Measurements from ENCODE around the gene PTPRM.

The PTPRM gene

GRCh38 chr18:8296886-8297616 lies 729.9 kb downstream of the PTPRM start:
- H3K27ac ChIP-seq = no peak overlapping the region
- no peak for TF ChIP-seq CTCF (conservative IDR thresholded peaks at IDR 0.05)

- no peak overlapping the region for H3K27ac ChIP-seq
- no peak for TF ChIP-seq CTCF (conservative IDR thresholded peaks at IDR 0.05)
These were observed 731.1 kb downstream of the PTPRM start for GRCh38 chr18:8298186-8298585.

GRCh38 chr18:8299054-8299980 lies 732.2 kb downstream of the PTPRM start:
- H3K27ac ChIP-seq = no peak overlapping the region
- TF ChIP-seq CTCF (conservative IDR thresholded peaks at IDR 0.05) = no peak

GRCh38 chr18:8300751-8301410 lies 733.8 kb downstream of the PTPRM start:
- no peak for TF ChIP-seq CTCF (conservative IDR thresholded peaks at IDR 0.05)
- H3K27ac ChIP-seq = peak overlapping the region; percentile 15; the same call in 1 of the 2 replicates

- TF ChIP-seq CTCF (conservative IDR thresholded peaks at IDR 0.05) = no peak
These were observed 734.5 kb downstream of the PTPRM start for GRCh38 chr18:8301427-8302172.

GRCh38 chr18:8303151-8303755 lies 736.1 kb downstream of the PTPRM start:
- H3K27ac ChIP-seq = no peak overlapping the region
- no peak for TF ChIP-seq CTCF (conservative IDR thresholded peaks at IDR 0.05)

More at GRCh38 chr18:8301427-8302172, 734.5 kb downstream of the PTPRM start:
- H3K27ac ChIP-seq = peak overlapping the region; percentile 15; the same call in 1 of the 2 replicates
